ENCODE results near the gene DDX46.

GRCh38 chr5:134791580-134791979 lies 33.0 kb downstream of the DDX46 start:
- TF ChIP-seq POLR2A (IDR thresholded peaks at IDR 0.05; ENCODE audit: low read length), result no peak
- no peak for TF ChIP-seq GATA1 (IDR thresholded peaks at IDR 0.05; ENCODE audit: low read depth, low read length)

Measured in erythroblast (primary cell).